Activated CD4-positive, CD25-positive, alpha-beta regulatory T cell treated with anti-CD3 and anti-CD28 coated beads, Interleukin-2, amount 50 U/mL, for 16 hours (primary cell): ENCODE measurements around the gene MAML2.

Source experiments
- DNase-seq: peaks from one replicate; pipeline ENCODE4 v3.0.0-alpha.2; 2020; ENCODE audit warnings: low read depth, low spot score

Gene MAML2

DNA sequence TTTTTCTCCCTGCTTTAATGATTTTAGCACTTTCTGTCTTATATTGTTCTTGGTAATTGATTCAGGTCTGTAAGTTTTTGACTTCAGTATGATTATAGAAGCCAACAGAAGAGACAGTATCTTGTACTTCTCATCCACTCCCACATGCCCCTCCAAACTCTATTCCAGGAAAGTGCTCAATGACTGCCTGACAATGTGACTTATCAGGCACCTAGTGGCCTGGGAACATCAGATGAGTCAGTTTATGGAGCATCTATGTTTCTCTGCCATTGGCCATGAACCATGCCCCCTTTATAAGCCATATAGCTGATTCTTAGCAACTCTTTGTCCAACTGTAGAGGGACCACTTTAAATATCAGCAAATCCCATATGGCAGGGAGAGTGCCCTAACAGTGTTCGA, 239.9 kb downstream of the MAML2 start:
- no peak for DNase-seq

DNA sequence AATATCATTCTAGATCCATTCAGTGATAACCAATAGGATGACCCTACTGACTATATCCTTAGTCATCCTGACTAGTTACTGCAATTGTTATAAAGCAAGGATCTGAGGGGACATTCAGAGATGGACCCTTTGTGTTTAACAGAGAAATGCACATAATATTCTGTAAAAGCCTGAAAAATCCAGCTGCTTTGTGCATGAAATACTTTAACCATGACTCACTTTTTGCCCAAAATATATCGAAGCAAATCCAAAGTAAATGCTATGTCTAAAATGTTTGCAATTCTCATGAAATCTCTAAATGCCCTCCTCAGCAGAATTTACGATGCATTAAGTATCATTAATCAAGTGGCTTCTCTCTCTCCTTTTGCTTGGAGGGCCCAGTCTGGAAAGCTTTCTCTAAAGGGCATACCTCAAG, 240.3 kb downstream of the MAML2 start:
- DNase-seq: no peak

DNA sequence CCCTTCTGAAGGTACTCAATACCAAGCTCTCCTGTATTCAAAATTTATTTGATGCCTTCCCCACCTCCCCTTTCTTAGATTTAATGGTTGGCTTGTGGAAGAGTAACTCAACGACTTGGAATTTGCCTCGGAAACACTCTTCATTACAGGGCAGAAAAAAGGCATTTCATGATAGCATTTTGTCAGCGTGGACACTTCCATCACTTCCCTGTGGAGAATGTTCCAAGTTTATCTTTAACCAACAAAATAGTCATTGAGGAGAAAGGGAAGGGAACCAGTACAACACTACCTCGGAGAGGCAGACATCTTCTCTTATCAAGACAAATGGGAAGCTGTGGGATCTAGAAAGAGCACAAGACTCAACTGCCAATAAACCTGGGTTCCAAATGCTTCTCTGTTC, 241.8 kb downstream of the MAML2 start:
- no peak for DNase-seq

DNA sequence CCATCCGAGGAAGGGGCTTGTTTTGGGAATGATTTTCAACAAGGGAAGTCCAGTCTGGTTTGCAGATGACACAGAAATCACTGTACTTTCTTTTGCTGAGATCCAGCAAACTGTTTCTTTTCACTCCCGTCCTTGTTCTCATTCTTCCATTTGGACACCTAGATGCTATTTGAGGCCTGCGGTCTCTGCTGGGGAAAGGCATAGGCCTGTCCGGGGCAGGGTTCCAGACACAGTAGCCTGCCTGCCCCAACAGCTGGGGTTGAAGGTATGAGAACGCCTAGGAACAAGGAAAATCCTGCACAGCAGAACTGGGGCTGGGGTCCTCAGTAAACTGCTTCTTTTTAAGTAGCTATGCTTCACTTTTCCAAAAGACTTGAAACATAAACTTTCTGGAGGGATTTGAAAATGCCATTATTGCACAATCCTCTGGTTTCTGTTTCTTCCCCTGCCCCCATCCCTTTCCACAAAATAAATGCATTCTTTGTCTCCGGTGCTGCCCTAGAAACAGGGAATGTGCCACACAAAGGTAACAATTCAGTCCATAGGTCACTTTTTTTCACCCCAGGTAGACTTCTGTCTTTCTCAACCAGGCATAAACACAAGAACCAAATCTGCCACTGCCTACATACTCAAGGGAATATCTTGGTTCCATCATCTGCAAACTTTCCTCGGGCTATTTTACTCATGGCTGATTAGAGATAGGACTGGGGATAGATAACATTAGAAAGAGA, 244.3 kb downstream of the MAML2 start:
- no peak for DNase-seq

DNA sequence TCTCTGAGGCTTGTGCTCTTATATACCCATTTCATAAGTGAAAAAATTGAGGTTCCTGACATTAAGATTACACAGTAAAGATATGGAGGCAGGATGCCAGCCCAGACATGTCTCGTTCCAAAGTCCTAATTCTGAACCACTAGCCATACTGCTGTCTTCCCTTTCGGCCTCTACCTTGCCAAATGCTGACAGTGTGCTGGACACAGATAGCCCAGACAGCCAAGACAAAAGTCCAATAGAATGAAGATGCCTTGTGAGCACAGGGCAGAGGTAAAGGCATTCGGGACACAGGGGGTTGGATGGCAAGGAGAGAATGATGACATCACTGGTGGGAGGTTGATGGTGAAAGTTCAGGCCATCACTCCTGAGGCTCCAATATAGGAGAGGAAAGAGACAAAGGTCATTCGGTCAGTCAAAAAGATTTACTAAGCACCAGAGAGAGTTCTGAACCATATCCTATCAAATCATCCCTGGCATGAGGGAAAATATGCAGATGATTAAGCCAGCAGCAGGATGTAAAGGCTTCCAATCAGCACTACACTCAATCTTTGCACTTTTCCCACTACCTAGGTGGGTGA, 245.1 kb downstream of the MAML2 start:
- DNase-seq: no peak

DNA sequence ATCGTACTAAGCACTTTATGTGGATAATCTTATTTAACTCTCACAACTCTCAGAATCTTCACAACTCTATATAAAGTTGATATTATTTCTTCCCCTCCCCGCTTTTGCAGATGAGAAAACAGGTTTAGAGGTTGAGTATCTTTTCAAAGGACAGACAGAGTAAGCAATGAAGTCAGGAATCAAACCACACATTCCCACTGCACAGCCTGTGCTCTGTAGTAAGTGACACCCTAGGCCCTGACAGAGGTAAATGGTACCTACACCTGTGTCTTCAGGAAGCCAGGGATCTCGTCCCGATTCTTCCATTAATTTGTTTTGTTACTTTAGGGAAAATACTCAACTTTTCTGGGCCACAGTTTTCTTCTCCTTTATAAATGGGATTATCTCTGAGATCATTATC, 246.6 kb downstream of the MAML2 start:
- no peak for DNase-seq

DNA sequence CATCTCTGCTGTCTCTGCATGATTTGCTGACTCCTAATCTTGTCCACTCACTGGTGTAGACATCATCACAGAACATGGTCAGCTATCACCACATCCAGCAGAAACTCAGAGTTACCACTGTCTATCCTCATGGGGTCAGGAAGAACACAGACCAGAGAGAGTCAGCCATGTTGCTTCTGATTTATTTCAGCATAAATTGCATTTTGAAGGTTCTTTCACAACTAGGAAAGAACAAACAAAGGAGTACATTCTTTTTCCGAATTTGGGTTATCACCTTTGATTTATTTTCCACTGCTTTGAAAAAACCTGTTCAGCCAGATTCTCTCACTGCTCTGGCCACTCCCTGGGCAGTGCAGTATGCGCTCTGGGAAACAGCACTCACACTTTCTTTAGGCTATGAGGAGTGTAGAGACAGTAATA, 247.1 kb downstream of the MAML2 start:
- no peak for DNase-seq

DNA sequence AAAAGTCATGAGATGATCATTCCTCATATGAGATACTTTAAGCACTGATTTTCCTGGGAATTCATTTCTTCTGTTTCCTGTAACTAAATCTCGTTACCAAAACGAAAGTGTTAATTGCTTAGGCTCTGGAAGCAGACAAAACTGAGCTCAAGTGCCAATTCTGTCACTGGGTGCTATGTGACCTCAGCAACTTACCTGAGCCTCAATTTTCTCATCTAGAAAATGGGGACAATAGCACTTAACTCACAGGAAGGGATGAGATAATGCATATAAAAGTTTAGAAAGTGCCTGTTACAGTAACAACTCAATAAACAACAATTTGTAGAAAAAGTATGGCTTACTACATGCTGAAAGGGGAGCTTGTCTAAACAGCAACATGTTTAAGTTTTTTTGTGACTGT, 248.8 kb downstream of the MAML2 start:
- DNase-seq: no peak

DNA sequence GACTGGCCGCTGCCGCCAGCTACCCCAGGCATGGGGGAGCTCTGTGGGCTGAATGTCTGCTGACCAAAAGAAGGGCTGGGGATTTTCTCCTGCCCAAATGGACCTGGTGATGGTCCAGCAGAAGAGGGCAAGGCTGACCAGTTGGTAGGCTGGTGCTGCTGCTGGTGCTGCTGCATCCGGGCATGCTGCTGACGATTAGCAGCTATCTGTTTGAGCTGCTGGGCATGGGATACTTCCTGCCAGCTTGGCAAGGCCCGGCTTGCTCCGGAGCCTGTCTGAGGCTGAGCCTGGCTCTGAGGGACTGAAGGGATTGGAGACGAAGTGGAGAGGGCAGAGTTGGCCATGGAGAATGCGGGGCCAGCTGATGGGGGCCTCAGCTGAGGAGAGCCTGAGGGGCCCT, 250.5 kb downstream of the MAML2 start:
- DNase-seq: no peak

DNA sequence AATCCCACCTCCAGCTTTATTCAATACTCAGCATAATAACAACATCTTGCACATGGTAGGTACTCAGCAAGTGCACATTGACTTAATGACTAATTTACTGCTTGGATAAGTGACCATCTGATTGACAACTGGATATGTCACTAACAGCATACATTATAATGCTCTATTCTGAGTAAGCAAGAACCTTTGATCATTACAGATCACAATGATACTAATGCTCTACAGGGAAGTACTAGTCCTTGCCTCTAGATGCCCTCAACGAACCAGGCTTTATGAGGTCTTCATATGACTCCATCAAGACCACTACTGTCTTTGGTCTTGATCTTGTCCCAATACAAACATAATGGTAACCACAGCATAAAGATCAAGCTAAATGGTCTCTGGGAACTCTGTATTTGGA, 251.5 kb downstream of the MAML2 start:
- no peak for DNase-seq

DNA sequence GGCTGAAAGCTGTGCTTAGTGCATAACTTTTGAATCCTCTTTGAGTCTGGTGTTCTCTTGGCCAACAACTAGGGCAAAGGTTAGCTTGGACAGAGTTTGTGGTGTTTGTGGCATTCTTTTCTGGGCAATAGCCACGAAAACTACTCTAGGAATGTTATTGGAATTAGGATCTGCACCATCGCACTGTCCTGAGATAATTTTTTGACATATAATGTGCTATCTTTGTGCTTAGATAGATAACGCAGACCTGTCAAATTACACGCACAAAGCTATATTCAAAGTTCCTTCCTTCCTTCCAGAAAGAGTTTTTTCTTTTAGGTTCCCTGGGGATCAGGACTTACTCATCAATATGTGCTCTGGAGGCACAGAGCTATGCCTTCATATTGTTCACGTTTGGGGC, 252.3 kb downstream of the MAML2 start:
- no peak for DNase-seq

DNA sequence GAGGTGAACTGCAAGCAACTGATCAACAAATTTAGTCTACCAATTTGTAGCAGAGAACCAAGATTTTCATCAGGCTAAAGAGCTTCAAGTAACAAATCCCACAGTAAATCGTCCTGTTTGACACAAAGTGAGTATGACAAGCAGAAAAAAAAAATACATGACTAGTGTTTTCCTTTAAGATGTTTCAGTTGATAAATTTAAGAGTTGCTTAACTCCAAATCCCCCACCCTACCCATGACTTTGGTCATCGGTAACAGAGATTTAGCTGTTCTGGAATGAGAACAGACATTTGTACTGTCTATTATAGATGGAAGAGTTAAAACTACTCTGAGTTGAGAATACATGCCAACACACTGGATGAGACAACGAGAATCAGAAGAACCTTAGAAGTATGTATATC, 254.1 kb downstream of the MAML2 start:
- DNase-seq: no peak

DNA sequence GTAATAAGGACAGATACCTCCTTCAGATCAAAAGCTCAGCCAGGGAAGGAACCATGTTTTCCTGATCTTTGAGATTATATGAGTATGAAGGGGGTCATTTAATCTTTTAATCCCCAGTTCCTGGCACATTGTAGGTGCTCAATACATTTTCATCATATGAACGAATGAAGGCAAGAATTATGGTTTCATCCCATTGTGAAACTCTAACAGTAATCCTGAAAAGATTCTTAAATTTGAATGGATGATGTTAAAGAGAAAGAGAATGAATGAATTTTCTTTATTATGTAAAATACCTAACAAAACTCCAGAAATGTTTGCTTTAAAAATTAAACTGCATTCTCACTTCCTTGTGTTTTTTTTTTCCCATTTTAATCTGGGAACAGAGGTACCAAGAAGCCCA, 256.9 kb downstream of the MAML2 start:
- no peak for DNase-seq

DNA sequence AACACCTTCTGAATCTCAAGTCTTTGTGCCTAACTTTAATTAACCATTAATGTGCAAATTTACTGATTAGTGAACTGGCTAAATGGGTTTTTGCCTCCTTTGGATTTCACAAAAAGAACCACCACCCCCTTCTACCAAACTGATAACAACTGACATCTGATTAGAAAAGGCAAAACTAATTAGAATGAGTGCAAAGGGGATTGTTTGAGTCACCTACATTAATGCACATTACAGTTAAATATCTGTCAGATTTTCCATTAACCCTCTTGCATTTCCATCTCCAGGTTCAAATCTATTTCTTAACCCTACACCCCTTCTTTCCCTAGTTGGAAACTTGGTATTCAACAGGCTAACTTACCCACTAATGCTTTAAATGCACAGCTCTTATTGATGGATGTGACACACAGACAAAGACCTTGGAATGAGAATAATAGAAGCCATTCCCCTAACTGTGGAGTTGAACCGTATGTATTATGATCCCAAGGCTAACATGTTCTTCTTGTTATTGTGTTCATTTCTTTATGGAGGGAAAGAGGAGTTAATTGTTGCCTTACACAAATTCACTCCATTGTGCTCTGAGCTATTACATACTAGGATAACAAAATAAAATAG, 257.6 kb downstream of the MAML2 start:
- no peak for DNase-seq

DNA sequence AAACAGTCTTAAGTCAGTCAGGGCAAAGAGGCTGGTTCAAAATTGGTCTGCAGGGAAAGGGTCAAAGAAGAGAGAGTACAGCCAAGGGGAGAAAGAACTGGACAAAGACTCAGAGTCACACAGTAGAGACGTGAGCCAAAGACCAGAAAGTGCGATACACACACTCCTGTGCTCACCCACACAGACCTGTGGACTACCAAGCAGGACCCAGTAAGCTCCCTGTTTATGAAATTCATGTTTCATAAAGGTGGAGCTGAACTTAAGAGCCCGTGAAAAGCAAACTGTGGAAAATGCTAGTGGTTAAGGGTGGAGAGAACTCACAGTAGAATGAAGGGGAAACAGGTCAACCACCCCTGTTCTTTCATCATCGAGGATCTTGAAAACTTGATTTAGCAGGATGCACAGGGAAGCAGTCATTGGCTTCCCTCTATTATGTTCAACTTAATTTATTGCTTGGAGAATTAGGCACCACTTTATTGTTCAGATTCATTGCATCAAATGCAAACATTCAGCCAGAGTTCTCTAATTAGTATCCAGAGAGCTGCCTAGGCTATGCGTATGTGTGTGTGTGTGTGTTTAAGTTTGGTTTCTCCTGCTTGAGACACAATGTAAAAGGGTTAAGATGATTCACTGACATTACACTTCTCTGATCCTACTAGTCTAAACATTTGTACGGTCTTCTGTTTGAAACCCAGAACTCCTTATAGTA, 258.2 kb downstream of the MAML2 start:
- DNase-seq: no peak

DNA sequence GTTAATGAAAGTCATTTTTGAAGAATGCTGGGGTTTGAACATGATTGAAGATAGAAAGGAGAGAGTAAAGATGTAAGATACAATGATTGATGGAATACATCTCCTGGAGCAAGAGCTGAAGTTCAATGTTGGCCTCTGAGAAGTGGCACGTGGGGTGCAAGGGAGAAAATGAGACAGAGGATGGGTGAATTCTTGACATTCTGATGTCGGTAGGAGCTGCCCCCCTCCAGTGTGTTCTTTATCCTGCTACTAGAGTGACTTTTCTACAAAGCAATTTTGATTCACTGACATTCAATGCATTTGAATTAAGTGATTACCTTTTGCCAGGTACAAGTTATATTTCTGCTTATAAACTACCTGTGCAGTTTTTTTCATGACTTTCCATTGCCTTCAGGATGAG, 260.1 kb downstream of the MAML2 start:
- no peak for DNase-seq

DNA sequence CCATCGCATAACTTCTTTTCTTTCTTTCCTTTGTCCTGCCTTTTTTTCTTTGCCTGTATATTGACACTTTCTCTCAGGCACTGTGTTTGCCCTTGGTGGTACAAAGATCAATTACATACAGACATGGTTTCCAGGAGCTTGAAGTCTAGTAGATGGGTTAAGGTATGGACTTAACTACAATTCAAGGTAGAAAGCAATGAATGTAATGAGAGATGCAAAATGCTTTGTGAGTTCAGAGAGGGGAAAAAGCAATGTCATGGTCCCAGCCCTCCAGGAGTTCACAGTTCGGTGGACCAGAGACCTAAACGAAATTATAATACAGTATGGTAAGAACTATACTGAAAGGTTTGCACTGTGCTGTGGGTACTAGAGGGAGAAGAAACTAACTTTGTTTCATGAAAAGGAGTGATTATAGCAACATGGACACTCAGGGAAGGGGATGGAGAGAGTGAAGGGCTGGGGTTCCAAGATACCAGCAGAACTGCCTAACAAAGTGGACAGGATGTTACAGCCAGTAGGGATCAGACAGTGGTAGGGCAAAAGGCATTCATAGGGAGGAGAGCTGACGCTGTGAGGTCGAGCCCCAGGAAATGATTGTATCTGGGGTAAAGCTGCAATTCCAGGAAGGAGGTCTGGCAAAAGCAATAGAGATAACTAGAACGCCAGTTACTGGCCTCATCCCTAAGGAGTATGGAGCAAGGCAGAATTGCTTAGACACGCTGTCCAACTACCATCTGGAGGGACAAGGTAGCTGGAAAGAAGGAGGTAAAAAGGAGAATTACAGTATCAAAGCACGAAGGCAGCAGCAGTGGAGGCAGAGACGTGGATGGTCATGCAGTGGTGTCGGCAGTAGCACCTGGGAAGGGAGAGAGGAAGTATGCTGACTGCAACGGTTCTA, 260.7 kb downstream of the MAML2 start:
- DNase-seq: no peak

DNA sequence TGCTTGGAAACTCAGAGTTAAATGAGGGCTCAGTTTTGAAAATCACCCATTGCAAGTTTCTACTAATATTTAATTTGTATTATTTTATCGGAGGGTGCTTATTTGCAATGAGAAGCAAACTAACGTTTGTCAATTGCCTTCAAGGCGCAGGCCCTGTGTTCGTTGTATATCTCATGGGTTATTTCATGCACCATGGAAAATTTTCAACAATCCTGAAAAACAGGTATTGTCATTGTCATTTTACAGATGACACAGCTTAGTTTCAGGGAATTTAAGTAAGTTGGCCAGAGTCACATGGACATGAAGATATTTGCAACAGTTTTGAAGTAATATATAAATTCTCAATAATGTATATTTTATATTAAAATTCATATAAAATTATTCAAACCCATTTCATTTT, 261.4 kb downstream of the MAML2 start:
- DNase-seq: no peak

DNA sequence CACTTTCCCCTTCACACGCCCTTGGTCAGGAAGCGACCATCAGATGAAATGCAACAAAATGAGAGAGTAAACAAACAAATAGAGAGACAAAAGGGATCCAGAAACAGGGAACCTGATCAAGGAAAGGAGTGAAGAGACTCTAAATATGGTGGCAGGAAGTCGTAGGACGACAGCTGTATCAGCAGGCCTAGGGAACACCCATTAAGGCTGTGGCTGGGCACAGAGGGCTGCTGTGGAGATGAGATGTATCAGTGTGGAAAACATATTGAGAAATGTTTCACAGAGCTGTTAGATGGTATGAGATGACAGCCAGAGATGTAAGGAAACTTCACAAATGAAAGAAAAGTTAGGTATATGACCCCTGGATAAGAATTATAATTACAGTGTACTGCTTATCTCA, 263.3 kb downstream of the MAML2 start:
- DNase-seq: no peak

DNA sequence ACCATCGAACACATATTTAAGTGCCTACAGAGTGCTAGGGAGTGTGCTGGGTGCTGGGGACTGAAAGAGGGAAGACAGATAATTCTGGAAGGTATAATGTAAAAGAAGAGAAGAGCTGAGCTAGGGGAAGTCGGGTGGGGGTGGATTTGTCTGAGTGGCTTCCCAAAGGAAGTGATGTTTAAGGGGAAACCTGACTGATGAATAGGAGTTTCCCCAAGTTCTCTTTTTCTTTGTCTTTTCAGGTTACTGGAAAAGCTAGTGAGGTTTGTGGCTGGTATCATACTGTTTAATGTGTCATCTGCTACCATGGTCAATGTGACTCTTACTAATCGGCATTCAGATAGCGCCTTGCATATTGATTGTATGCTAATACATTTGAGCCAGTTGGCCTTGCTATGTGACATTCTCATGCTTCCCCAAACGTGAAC, 267.4 kb downstream of the MAML2 start:
- no peak for DNase-seq

DNA sequence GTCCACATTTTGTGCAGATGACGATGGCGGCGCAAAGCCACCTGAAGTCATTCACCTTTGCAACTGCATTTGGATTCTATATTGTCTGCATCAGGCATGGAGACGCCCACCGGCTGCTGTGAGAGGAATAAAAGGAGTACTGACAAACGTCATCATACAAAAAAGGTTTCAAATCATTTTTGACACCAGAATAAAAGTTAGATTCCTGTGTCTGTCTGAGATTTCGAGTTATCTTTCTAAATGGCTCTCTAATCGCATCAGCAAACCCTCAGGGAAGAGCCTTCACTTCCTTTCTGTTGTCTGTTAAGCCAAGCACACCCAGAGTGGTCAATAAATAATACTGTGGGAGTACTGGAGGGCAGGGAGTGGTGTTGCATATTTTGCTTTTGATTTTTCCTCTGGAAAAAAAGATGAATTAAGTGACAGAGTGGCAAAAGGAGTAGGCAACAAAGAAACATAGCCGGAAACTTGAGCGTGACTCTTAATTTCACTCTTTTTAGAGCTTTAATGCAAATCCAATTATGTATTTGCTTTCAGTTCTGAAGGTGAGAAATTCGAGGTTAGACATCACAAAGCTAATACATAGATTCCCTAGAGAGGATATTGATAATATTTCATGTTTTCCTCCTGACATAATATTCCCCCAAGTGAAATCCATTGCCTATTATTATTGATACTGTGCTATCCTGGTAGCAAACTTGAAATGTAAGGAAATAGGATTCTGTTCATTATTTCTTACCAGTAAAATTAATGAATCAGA, 268.3 kb downstream of the MAML2 start:
- no peak for DNase-seq
